Chondrocyte (in vitro differentiated cells): ENCODE data around the gene RNF10. TPM values are rescaled to one million over a fixed set of nuclear protein-coding genes. Genes with fewer than 3 reads are reported as not detected.

Experiments
- DNase-seq: peaks from one replicate; pipeline ENCODE4 v3.0.0; 2021; ENCODE audit warnings: mixed read lengths, low spot score
- H3K27ac Mint-ChIP-seq: one replicate; pipeline ENCODE4 v1.8.0; 2021; ENCODE audit warnings: mild to moderate bottlenecking, moderate library complexity, mixed read lengths; ENCODE audit not compliant: unreplicated experiment
- H3K27me3 Mint-ChIP-seq: 2 replicates; pipeline ENCODE4 v1.8.0; 2021; ENCODE audit warnings: low read depth, mixed read lengths
- H3K36me3 Mint-ChIP-seq: 2 replicates; pipeline ENCODE4 v1.8.0; 2021; ENCODE audit warnings: low read depth, mixed read lengths
- H3K4me1 Mint-ChIP-seq: 2 replicates; pipeline ENCODE4 v1.8.0; 2021; ENCODE audit warnings: low read depth, mild to moderate bottlenecking, mixed read lengths
- H3K4me3 Mint-ChIP-seq: one replicate; pipeline ENCODE4 v1.8.0; 2021; ENCODE audit warnings: mild to moderate bottlenecking, moderate library complexity, mixed read lengths; ENCODE audit not compliant: unreplicated experiment
- H3K9me3 Mint-ChIP-seq: 2 replicates; pipeline ENCODE4 v1.8.0; 2021; ENCODE audit warnings: low read depth, mixed read lengths
- CTCF ChIP-seq: fragments of 200-600 bp; sonication (generic); IDR thresholded peaks from 2 replicates; pipeline ENCODE4 v1.5.0; 2021; ENCODE audit warnings: antibody characterized with exemption, mild to moderate bottlenecking, moderate library complexity
- total RNA-seq: library from RNA; stranded (reverse); gene quantifications from 3 replicates; pipeline ENCODE4 v1.2.1, GENCODE V29; 2021

Gene RNF10
- total RNA-seq, 1 donor from 2014 or later = 136 TPM

GRCh38 chr12:120618954-120619615 is 84.9 kb downstream of the RNF10 start:
- H3K4me3 Mint-ChIP-seq = no peak overlapping the region
- no peaks in the 10 kb centered on the region for H3K9me3 Mint-ChIP-seq
- TF ChIP-seq CTCF = no peak
- H3K27me3 Mint-ChIP-seq = peaks cover 38% of the 10 kb centered on the region
- no peak overlapping the region for H3K27ac Mint-ChIP-seq
- peaks cover 5% of the 10 kb centered on the region for H3K4me1 Mint-ChIP-seq
- DNase-seq = no peak
- H3K36me3 Mint-ChIP-seq = no peaks in the 10 kb centered on the region

DNA sequence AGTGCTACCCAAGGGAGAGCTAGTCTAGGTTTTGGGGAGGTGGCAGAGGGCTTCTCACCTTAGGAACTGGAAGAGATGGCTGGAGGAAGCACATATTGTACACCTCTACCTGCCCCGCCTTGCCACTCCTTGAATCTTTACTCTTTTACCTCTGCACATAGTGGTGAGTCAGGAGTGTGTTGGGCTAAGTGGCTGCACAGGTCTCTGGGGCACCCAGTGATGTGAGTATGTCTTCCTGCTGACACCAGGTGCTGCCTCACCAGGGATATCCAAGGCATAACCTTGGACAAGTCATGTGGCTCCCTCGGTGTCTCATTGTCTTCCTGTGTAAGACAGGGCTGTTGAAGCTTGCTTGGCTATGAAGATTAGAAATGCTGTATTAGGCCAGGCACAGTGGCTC is 86.5 kb downstream of the RNF10 start:
- H3K4me1 Mint-ChIP-seq = peaks cover 5% of the 10 kb centered on the region
- no peak for TF ChIP-seq CTCF
- no peak overlapping the region for H3K4me3 Mint-ChIP-seq
- H3K27ac Mint-ChIP-seq = no peak overlapping the region
- no peaks in the 10 kb centered on the region for H3K9me3 Mint-ChIP-seq
- peaks cover 38% of the 10 kb centered on the region for H3K27me3 Mint-ChIP-seq
- no peak for DNase-seq
- H3K36me3 Mint-ChIP-seq = no peaks in the 10 kb centered on the region

- Mint-ChIP-seq H3K27ac (no peak overlapping the region), H3K27me3 (peaks cover 15% of the 10 kb centered on the region), H3K4me3 (no peak overlapping the region), H3K9me3 (no peaks in the 10 kb centered on the region), H3K4me1 (no peaks in the 10 kb centered on the region), H3K36me3 (no peaks in the 10 kb centered on the region)
- peak; percentile 66 for DNase-seq
- peak; percentile 42 for TF ChIP-seq CTCF
Measured at GRCh38 chr12:120625557-120626419, 91.6 kb downstream of the RNF10 start.

Other genes starting within 250 kb of the RNF10 start
- gene RNU4-2, start 242.5 kb upstream of the RNF10 start, total RNA-seq = 4,282 to 4,899 TPM (median 4,793 TPM) in 3 replicates
- gene RNU4-1, start 241.1 kb upstream of the RNF10 start, total RNA-seq = 1,613 to 1,880 TPM (median 1,738 TPM) in 3 replicates
- gene SIRT4, start 232.0 kb upstream of the RNF10 start, total RNA-seq = 2.2 to 2.4 TPM (median 2.2 TPM) in 3 replicates
- gene PLA2G1B, start 206.6 kb upstream of the RNF10 start, total RNA-seq = 0.42 to 1.1 TPM in 2 of 3 replicates, not detected in the other
- 2.5 to 2.8 TPM (median 2.6 TPM) in 3 replicates for gene MSI1, start 165.2 kb upstream of the RNF10 start, total RNA-seq
- 299 to 302 TPM (median 300 TPM) in 3 replicates for gene COX6A1, start 96.2 kb upstream of the RNF10 start, total RNA-seq
- gene TRIAP1, start 88.0 kb upstream of the RNF10 start, total RNA-seq = 26.3 to 32.3 TPM (median 27.1 TPM) in 3 replicates
- gene GATC, start 87.9 kb upstream of the RNF10 start, total RNA-seq = 17.6 to 18.8 TPM (median 18.0 TPM) in 3 replicates
- gene SRSF9, start 64.6 kb upstream of the RNF10 start, total RNA-seq = 108 to 150 TPM (median 113 TPM) in 3 replicates
- 317 to 550 TPM (median 322 TPM) in 3 replicates for gene DYNLL1, start 38.2 kb upstream of the RNF10 start, total RNA-seq
- 16.2 to 22.9 TPM (median 19.8 TPM) in 3 replicates for gene COQ5, start 5.2 kb upstream of the RNF10 start, total RNA-seq
- gene POP5, start 47.0 kb downstream of the RNF10 start, total RNA-seq = 25.1 to 59.8 TPM (median 27.8 TPM) in 3 replicates
- gene CABP1, start 106.3 kb downstream of the RNF10 start, total RNA-seq = not detected in 3 replicates
- 143 to 204 TPM (median 144 TPM) in 3 replicates for gene MLEC, start 152.8 kb downstream of the RNF10 start, total RNA-seq
- 21.9 to 22.7 TPM (median 22.3 TPM) in 3 replicates for gene UNC119B, start 176.1 kb downstream of the RNF10 start, total RNA-seq
- 6.8 to 7.2 TPM (median 7.0 TPM) in 3 replicates for gene ACADS, start 191.5 kb downstream of the RNF10 start, total RNA-seq